ENCODE results near the gene TRAM2. TPM values are rescaled to one million over a fixed set of nuclear protein-coding genes. Genes with fewer than 3 reads are reported as not detected.

The TRAM2 gene
- total and polyA plus RNA-seq, 2 of the 13 experiments (the other 11 are each of a cell fraction or from before 2014, with no cell fraction given) = 49.1 to 72.5 TPM

DNA sequence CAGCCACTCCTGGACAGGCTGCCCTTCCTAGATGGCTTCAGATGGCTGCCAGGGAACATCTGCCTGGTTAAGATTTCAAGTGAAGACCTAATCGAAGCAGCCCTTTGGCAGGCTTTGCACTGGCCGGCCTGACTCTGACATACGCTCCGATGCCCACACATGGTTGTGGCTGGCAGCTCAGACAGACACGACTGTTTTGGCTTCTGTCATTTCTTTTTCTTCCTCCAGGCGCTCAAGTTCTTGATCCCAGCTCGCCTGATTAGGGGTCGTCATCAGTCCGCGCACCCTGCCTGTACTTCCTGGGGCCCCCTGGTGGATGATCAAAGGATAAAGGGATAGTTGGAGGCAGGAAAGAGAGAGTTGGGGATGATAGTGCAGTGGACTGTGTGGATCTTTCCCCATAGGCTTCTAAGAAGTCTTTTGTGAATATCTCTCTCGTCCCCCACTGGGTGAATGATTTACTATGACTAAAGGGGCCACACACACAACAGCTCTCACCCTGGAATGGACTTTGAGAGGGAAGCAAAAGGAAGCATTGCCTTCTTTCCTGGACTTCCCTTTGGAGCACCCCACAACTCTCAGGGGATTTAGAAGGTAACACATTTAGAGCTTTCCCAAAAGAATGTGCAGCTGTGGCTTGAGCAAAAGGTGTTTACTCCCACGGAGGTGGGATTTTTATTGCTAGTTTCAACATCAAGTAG is 21.4 kb upstream of the TRAM2 start (continued):
- TF ChIP-seq POLR2AphosphoS5 (IDR thresholded peaks at IDR 0.05; ENCODE audit: low read depth, low read length) (peak; percentile 80), PHF5A (CRISPR knock-in tag; IDR thresholded peaks at IDR 0.05; ENCODE audit: low read depth, unreplicated experiment) (peak; percentile 86), ZXDC (CRISPR knock-in tag; IDR thresholded peaks at IDR 0.05) (0 out of 2 replicates have a peak, but pooled peaks have one; percentile 23), ZNF317 (CRISPR knock-in tag; IDR thresholded peaks at IDR 0.05) (peak; percentile 78; the same call in 1 of the 2 replicates), ZBTB26 (CRISPR knock-in tag; IDR thresholded peaks at IDR 0.05; ENCODE audit: borderline replicate concordance) (no peak; the same call in 1 of the 2 replicates), GMEB2 (CRISPR knock-in tag; IDR thresholded peaks at IDR 0.05; ENCODE audit: low read depth) (no peak), CEBPG (CRISPR knock-in tag; IDR thresholded peaks at IDR 0.05) (peak; percentile 68), CSRNP1 (CRISPR knock-in tag; IDR thresholded peaks at IDR 0.05) (peak; percentile 83; the same call in 1 of the 2 replicates), ZFP36L2 (CRISPR knock-in tag; IDR thresholded peaks at IDR 0.05) (no peak), CBX5 (CRISPR knock-in tag; IDR thresholded peaks at IDR 0.05; ENCODE audit: borderline replicate concordance) (peak; percentile 85), ZNF263 (CRISPR knock-in tag; IDR thresholded peaks at IDR 0.05) (peak; percentile 67)
- TF ChIP-seq, protein P1, sequence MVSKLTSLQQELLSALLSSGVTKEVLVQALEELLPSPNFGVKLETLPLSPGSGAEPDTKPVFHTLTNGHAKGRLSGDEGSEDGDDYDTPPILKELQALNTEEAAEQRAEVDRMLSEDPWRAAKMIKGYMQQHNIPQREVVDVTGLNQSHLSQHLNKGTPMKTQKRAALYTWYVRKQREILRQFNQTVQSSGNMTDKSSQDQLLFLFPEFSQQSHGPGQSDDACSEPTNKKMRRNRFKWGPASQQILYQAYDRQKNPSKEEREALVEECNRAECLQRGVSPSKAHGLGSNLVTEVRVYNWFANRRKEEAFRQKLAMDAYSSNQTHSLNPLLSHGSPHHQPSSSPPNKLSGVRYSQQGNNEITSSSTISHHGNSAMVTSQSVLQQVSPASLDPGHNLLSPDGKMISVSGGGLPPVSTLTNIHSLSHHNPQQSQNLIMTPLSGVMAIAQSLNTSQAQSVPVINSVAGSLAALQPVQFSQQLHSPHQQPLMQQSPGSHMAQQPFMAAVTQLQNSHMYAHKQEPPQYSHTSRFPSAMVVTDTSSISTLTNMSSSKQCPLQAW (CRISPR knock-in tag; IDR thresholded peaks at IDR 0.05) = peak; percentile 99
- TF ChIP-seq, protein P2, sequence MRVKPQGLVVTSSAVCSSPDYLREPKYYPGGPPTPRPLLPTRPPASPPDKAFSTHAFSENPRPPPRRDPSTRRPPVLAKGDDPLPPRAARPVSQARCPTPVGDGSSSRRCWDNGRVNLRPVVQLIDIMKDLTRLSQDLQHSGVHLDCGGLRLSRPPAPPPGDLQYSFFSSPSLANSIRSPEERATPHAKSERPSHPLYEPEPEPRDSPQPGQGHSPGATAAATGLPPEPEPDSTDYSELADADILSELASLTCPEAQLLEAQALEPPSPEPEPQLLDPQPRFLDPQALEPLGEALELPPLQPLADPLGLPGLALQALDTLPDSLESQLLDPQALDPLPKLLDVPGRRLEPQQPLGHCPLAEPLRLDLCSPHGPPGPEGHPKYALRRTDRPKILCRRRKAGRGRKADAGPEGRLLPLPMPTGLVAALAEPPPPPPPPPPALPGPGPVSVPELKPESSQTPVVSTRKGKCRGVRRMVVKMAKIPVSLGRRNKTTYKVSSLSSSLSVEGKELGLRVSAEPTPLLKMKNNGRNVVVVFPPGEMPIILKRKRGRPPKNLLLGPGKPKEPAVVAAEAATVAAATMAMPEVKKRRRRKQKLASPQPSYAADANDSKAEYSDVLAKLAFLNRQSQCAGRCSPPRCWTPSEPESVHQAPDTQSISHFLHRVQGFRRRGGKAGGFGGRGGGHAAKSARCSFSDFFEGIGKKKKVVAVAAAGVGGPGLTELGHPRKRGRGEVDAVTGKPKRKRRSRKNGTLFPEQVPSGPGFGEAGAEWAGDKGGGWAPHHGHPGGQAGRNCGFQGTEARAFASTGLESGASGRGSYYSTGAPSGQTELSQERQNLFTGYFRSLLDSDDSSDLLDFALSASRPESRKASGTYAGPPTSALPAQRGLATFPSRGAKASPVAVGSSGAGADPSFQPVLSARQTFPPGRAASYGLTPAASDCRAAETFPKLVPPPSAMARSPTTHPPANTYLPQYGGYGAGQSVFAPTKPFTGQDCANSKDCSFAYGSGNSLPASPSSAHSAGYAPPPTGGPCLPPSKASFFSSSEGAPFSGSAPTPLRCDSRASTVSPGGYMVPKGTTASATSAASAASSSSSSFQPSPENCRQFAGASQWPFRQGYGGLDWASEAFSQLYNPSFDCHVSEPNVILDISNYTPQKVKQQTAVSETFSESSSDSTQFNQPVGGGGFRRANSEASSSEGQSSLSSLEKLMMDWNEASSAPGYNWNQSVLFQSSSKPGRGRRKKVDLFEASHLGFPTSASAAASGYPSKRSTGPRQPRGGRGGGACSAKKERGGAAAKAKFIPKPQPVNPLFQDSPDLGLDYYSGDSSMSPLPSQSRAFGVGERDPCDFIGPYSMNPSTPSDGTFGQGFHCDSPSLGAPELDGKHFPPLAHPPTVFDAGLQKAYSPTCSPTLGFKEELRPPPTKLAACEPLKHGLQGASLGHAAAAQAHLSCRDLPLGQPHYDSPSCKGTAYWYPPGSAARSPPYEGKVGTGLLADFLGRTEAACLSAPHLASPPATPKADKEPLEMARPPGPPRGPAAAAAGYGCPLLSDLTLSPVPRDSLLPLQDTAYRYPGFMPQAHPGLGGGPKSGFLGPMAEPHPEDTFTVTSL (CRISPR knock-in tag; IDR thresholded peaks at IDR 0.05; ENCODE audit: borderline replicate concordance) = peak; percentile 63; the same call in 1 of the 2 replicates

All from HepG2 (cell line).